ENCODE measurements around the gene TALDO1. TPM values are rescaled to one million over a fixed set of nuclear protein-coding genes. Genes with fewer than 3 reads are reported as not detected.

Gene TALDO1
- total RNA-seq, 1 experiment from 2014 or later, result 483 TPM

DNA sequence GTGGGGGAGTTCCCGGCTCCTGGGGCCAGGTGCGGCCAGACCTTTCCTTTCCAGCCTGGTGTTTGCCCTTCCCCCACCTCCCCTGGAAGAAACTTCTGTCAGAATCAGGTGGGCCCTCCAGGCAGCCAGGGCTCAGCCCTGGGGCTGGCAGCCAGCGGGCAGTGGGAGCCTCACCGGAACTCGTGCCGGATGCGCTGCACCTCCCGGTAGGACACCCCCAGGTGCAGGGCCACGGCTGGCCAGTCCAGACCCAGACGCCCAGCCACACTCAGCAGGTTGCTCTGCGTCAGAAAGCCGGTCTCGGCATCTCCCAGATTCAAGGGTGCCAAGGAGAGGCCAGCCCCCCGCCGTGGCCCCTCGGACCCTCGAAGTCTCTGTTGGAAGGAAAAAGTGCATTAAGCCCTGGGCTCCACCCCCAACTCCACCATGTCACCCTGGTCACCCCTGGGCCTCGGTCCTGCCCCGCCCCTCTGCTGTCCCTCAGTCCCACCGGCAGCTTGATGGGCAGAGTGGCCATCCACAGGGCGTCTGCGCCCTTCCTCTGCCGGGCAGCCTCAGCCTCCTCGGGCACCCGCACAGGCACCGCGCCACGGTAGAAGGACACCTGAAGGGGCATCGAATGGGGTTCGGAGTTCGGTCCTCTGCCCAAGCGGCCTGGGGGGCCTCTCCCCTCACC, 52.5 kb downstream of the TALDO1 start:
- no peak for DNase-seq (ENCODE audit: low spot score)

GRCh38 chr11:800473-800872, 53.2 kb downstream of the TALDO1 start:
- no peak for DNase-seq (ENCODE audit: low spot score)

GRCh38 chr11:801097-801780, 54.0 kb downstream of the TALDO1 start:
- no peak for DNase-seq (ENCODE audit: low spot score)

DNA sequence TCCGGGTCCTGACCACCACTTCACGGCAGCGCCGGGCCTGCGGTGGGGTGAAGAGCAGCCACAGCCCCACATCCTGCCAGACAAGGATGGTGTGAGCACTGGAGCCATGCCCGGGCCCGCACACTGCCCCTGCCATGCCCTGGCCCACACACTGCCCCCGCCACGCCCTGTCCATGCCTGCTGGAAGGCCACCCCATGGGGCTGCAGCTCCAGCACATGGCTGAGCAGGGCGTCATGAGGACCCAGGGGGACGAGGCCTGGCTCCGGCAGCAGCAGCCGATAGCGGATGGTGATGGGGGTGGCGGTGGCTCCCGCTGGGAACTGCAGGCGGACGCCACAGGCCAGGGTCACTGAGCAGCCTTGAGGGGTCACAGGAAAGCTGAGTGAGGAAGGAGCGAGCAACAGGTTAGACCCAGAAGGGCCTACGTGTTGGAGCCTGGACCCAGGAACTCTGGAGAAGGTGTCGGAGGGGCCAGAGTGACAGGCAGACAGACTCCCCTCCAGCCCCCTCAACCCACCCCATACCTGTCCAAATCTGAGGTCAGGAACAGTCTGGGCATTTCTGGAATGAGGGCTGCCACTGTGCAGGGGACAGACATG, 54.9 kb downstream of the TALDO1 start:
- no peak for DNase-seq (ENCODE audit: low spot score)

GRCh38 chr11:802693-803466, 55.6 kb downstream of the TALDO1 start:
- no peak for DNase-seq (ENCODE audit: low spot score)

DNA sequence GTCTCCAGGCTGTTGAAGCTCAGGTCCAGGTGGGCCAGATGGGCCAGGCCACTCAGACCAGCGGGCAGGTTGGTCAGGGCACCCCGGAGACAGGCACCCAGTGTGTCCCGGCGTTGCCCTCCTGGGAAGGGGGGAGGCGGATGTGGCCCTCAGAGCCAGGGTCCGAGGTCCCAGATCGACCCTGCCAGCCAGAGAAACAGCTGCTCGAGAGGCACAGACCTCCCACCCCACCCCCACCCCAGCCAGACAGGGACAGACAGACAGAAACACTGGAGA, 56.1 kb downstream of the TALDO1 start:
- no peak for DNase-seq (ENCODE audit: low spot score)

- DNase-seq (ENCODE audit: low spot score), result no peak
Measured at GRCh38 chr11:803770-804598, 56.7 kb downstream of the TALDO1 start.

GRCh38 chr11:804599-804964, 57.3 kb downstream of the TALDO1 start:
- DNase-seq (ENCODE audit: low spot score), result no peak

GRCh38 chr11:808427-809286, 61.4 kb downstream of the TALDO1 start:
- peak; percentile 75 for DNase-seq (ENCODE audit: low spot score)

- DNase-seq (ENCODE audit: low spot score), result peak; percentile 96
Measured at GRCh38 chr11:809287-810039, 62.2 kb downstream of the TALDO1 start, which contains the start of gene RPLP2. Gene RPLP2 (plus strand): TSS chr11:809967. CDS start chr11:810235, 268 bp downstream.

DNA sequence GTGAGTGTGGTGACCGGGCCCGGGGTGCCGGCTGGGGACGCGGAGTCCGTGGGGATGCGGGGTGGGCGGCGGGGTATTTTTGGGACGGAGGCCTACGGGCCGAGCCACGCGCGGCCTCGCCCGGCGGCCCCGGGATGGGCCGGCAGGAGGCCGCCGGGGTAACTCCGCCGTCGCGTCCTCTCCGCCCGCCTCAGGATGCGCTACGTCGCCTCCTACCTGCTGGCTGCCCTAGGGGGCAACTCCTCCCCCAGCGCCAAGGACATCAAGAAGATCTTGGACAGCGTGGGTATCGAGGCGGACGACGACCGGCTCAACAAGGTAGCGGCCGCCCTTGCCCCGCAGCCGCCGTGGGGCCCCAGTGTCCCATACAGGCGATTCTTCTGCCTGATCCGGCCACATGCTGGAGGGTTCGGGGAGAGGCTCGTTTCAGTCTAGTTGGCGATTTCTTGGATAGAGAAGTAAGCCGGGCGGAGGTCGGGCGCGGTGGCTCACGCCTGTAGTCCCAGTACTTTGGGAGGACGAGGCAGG, 62.8 kb downstream of the TALDO1 start:
- DNase-seq (ENCODE audit: low spot score), result no peak

- no peak for DNase-seq (ENCODE audit: low spot score)
Measured at GRCh38 chr11:811446-812245, 64.4 kb downstream of the TALDO1 start.

DNA sequence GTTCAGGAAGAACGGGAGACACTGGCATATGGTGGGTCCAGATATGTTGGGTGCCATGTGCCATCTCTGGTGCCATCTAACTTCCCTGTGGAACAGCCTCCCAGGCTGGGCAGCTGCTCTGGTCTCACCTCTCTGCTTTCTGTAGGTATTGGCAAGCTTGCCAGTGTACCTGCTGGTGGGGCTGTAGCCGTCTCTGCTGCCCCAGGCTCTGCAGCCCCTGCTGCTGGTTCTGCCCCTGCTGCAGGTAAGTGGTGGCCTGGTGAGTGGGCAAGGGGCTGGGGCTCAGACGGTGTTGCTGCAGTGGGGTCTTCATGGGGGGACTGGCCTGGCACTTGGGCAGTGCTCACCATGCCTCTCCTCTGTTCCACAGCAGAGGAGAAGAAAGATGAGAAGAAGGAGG, 65.1 kb downstream of the TALDO1 start:
- no peak for DNase-seq (ENCODE audit: low spot score)

DNA sequence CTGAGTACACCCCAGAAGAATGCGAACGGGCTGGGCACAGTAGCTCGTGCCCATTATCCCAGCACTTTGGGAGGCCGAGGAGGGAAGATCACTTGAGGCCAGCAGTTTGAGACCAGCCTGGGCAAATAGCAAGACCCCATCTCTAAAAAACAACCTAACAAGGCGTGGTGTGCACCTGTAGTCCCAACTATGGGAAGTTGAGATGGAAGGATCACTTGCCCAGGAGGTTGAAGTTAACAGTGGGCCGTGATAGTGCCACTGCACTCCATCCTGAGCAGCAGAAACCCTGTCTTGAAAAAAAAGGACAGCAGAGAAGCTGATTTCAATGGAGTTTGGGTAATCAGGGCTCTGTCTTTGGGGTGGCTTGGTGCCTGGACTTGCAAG, 65.8 kb downstream of the TALDO1 start:
- no peak for DNase-seq (ENCODE audit: low spot score)

GRCh38 chr11:813456-814096, 66.3 kb downstream of the TALDO1 start:
- DNase-seq (ENCODE audit: low spot score), result no peak

Data from A172 (cell line).